Thoracic aorta (tissue), 2 donors: ENCODE measurements around the gene USP31. TPM values are rescaled to one million over a fixed set of nuclear protein-coding genes. Genes with fewer than 3 reads are reported as not detected.

Source experiments
- ATAC-seq: fragments of 150-250 bp; one replicate; pipeline ENCODE4 v1.8.0; 2017; ENCODE audit warnings: low read depth; ENCODE audit not compliant: insufficient number of reproducible peaks, low FRiP score
- DNase-seq: peaks from one replicate; pipeline ENCODE4 v3.0.0-alpha.2; 2020; ENCODE audit warnings: low spot score
- H3K27ac ChIP-seq, 2 donors: fragments of 200-600 bp; sonication (generic); 1 replicate in 1 of 2; 2 replicates in 1 of 2; pipeline ENCODE4 v1.5.1; 2016; ENCODE audit warnings: mild to moderate bottlenecking in 2 of 2, moderate library complexity in 2 of 2
- H3K27me3 ChIP-seq: fragments of 200-600 bp; sonication (generic); replicated peaks from 2 replicates; pipeline ENCODE4 v1.6.0; 2016; ENCODE audit warnings: mild to moderate bottlenecking; ENCODE audit not compliant: insufficient read depth
- H3K36me3 ChIP-seq: fragments of 200-600 bp; sonication (generic); one replicate; pipeline ENCODE4 v1.5.1; 2016
- H3K4me1 ChIP-seq, 2 donors: fragments of 200-600 bp; sonication (generic); 1 replicate in 1 of 2; 2 replicates in 1 of 2; pipeline versions ENCODE4 v1.5.1 to v1.6.0; 2016; ENCODE audit warnings: low read depth in 2 of 2, mild to moderate bottlenecking in 1 of 2; ENCODE audit not compliant: control insufficient read depth in 1 of 2
- H3K4me3 ChIP-seq: fragments of 200-600 bp; sonication (generic); 2 replicates; pipeline ENCODE4 v1.5.1; 2016; ENCODE audit warnings: mild to moderate bottlenecking
- H3K9me3 ChIP-seq: fragments of 200-600 bp; sonication (generic); 2 replicates; pipeline ENCODE4 v1.5.1; 2016
- CTCF ChIP-seq: fragments of 200-600 bp; sonication (generic); IDR thresholded peaks from one replicate; pipeline ENCODE4 v1.5.1; 2019; ENCODE audit warnings: antibody characterized with exemption
- total RNA-seq, 2 donors: library from RNA; depleted of rRNA; stranded (reverse); fragments of >200 nt; gene quantifications; one replicate each; pipeline versions ENCODE4 v1.1.0 to v1.2.3, GENCODE V29; 2016

USP31 gene
- total RNA-seq, 2 donors from 2014 or later: 19.6 to 25.0 TPM

- DNase-seq (no peak), ATAC-seq (no peak)
- Histone ChIP-seq H3K27me3 (no peaks in the 10 kb centered on the region), H3K4me1 (no peaks in the 10 kb centered on the region), H3K36me3 (no peaks in the 10 kb centered on the region), H3K27ac (no peak overlapping the region), H3K4me3 (no peak overlapping the region), H3K9me3 (peaks cover 18% of the 10 kb centered on the region)
- TF ChIP-seq CTCF: no peak
Observed at GRCh38 chr16:23029733-23030420, 119.4 kb downstream of the USP31 start.

GRCh38 chr16:23027386-23027785 is 121.9 kb downstream of the USP31 start:
- Histone ChIP-seq H3K27ac (no peak overlapping the region), H3K4me1 (no peaks in the 10 kb centered on the region), H3K36me3 (no peaks in the 10 kb centered on the region), H3K27me3 (no peaks in the 10 kb centered on the region), H3K4me3 (no peak overlapping the region), H3K9me3 (no peaks in the 10 kb centered on the region)
- TF ChIP-seq CTCF: no peak
- DNase-seq (no peak), ATAC-seq (no peak)

GRCh38 chr16:23026784-23027362 is 122.4 kb downstream of the USP31 start:
- Histone ChIP-seq H3K4me3 (no peak overlapping the region), H3K9me3 (no peaks in the 10 kb centered on the region), H3K36me3 (no peaks in the 10 kb centered on the region), H3K4me1 (no peaks in the 10 kb centered on the region), H3K27me3 (no peaks in the 10 kb centered on the region), H3K27ac (no peak overlapping the region)
- no peak for DNase-seq
- no peak for TF ChIP-seq CTCF
- no peak for ATAC-seq

- no peaks in the 10 kb centered on the region for H3K27me3 ChIP-seq
- no peak for ATAC-seq
- DNase-seq: no peak
- H3K27ac ChIP-seq: no peak overlapping the region
- H3K9me3 ChIP-seq: no peaks in the 10 kb centered on the region
- no peaks in the 10 kb centered on the region for H3K36me3 ChIP-seq
- no peak for TF ChIP-seq CTCF
- no peaks in the 10 kb centered on the region for H3K4me1 ChIP-seq
- no peak overlapping the region for H3K4me3 ChIP-seq
Observed at GRCh38 chr16:23025692-23026307, 123.5 kb downstream of the USP31 start.

GRCh38 chr16:23024044-23024443 is 125.2 kb downstream of the USP31 start:
- no peaks in the 10 kb centered on the region for H3K4me1 ChIP-seq
- TF ChIP-seq CTCF: no peak
- no peaks in the 10 kb centered on the region for H3K27me3 ChIP-seq
- ATAC-seq (no peak), DNase-seq (no peak)
- no peak overlapping the region for H3K4me3 ChIP-seq
- no peaks in the 10 kb centered on the region for H3K36me3 ChIP-seq
- H3K27ac ChIP-seq: no peak overlapping the region
- no peaks in the 10 kb centered on the region for H3K9me3 ChIP-seq
